BJ (cell line): ENCODE measurements around the gene BHLHA15. TPM values are rescaled to one million over a fixed set of nuclear protein-coding genes. Genes with fewer than 3 reads are reported as not detected.

Experiments used
- CTCF ChIA-PET: fragments of 350-600 bp; formaldehyde crosslinking; extraction: SDS; loops from one replicate; lab custom pipeline; 2021; ENCODE audit warnings: antibody characterized with exemption, inconsistent platforms; lab: Yijun Ruan, JAX
- POLR2A ChIA-PET: fragments of 300-600 bp; sonication (Branson Sonifier 250); formaldehyde crosslinking; extraction: SDS; loops from one replicate; lab custom pipeline; 2021; ENCODE audit warnings: antibody characterized with exemption; lab: Charles Lee
- DNase-seq: peaks from one replicate; pipeline ENCODE4 v3.0.0-alpha.2; 2011; ENCODE audit warnings: low read depth
- H3K27me3 ChIP-seq: 2 replicates; pipeline ENCODE4 v1.6.0; 2011; ENCODE audit warnings: low read length; ENCODE audit not compliant: control insufficient read depth, insufficient read depth
- H3K36me3 ChIP-seq: 2 replicates; pipeline ENCODE4 v1.5.1; 2011; ENCODE audit warnings: low read length; ENCODE audit not compliant: control insufficient read depth, insufficient read depth
- H3K4me3 ChIP-seq: 2 replicates; pipeline ENCODE4 v1.5.1; 2011; ENCODE audit warnings: low read depth, mild to moderate bottlenecking, control low read depth, low read length
- CTCF ChIP-seq: IDR thresholded peaks from 2 replicates; pipeline ENCODE4 v1.5.1; 2011; ENCODE audit warnings: low read depth, mild to moderate bottlenecking, control low read depth, inconsistent platforms, low read length, moderate library complexity; ENCODE audit not compliant: insufficient read depth
- polyA plus RNA-seq: library from polyadenylated mRNA; depleted of rRNA; stranded (reverse); fragments of >200 nt; gene quantifications from 2 replicates; pipeline ENCODE4 v1.2.3, GENCODE V29; 2011

The BHLHA15 gene
- polyA plus RNA-seq, 1 experiment: not detected

DNA sequence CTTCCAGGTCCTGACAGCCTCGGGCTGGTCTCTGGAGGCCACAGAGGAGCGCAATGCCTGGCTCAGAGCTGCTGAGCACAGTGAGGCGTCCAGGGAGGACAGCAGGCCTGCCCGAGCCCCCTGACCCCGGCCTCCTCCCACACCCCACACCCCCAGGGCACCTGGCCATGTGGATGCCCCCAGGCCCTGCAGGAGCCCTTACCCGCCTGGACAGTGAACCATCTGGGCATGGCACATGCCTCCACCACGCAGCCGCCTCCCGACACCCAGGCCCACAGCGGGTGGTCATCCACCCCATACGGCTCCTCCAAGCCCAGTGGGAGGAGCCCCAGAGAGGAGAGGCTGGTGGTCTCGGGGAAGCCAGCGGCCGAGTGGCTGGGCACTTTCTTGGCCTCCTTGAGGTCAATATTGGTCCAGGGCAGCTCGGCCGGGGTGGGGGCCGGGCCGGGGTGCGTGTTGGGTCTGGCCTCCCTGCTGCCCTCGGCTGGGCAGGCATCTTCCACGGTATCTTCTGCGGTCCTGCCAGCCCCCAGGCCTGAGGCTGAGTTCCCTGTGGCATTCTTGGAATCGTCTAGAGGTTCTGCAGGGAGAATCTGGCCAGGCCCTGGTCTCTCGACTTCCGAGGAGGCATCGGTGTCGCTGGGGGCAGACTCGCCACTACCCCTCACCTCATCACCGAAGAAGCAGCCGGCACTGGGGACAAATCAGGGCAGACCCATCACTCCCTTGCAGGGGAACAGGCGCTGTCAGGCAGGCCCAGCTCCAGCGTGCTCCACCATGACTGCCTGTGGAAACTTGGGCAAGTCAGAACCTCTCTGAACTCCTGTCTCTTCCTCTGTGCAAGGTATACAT is 22.2 kb downstream of the BHLHA15 start:
- TF ChIP-seq CTCF: no peak
- Histone ChIP-seq H3K36me3 (peaks cover 5% of the 10 kb centered on the region), H3K27me3 (no peaks in the 10 kb centered on the region), H3K4me3 (no peak overlapping the region)
- no peak for DNase-seq
- POLR2A ChIA-PET: no interaction called here
- CTCF ChIA-PET: interaction anchor here (0.6 kb wide), 1 partner anchor 8 kb away, joined by 5 read pairs; no protein-coding TSS in a partner anchor

DNA sequence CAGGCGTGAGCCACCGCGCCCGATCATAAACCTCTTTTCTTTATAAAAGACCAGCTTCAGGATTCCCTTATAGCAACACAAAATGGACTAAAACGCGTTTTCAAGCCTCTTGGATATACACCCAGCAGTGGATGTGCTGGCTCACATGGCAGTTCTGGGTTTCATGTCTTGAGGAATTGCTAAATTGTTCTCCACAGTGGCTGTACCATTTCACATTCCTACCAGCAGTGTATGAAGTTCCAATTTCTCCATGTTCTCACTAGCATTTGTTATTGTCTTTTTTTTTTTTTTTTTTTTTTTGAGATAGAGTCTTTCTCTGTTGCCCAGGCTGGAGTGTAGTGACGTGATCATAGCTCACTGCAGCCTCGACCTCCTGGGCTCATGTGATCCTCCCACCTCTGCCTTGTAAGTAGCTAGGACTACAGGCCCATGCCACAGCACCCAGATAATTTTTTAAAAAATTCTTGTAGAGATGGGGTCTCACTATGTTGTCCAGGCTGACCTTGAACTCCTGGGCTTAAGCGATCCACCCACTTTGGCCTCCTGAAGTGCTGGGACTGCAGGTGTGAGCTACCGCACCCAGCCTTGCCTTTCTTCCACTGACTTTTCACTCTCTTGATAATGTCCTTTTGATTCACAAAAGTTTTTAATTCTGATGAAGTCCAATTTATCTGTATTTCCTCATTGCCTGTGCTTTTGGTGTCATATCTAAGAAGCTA is 23.3 kb downstream of the BHLHA15 start:
- CTCF ChIA-PET: no interaction called here

GRCh38 chr7:98235901-98236300 is 24.7 kb downstream of the BHLHA15 start:
- TF ChIP-seq CTCF: no peak
- no peaks in the 10 kb centered on the region for H3K27me3 ChIP-seq
- ChIA-PET CTCF (no interaction called here), POLR2A (no interaction called here)
- DNase-seq: no peak
- peaks cover 7% of the 10 kb centered on the region for H3K36me3 ChIP-seq
- no peak overlapping the region for H3K4me3 ChIP-seq

More for the DNA sequence above, 23.3 kb downstream of the BHLHA15 start:
- no peak for DNase-seq
- peaks cover 4% of the 10 kb centered on the region for H3K36me3 ChIP-seq
- TF ChIP-seq CTCF: no peak
- no peaks in the 10 kb centered on the region for H3K27me3 ChIP-seq
- POLR2A ChIA-PET: no interaction called here
- H3K4me3 ChIP-seq: no peak overlapping the region

GRCh38 chr7:98236355-98237185 is 25.3 kb downstream of the BHLHA15 start:
- TF ChIP-seq CTCF: no peak
- ChIA-PET CTCF (no interaction called here), POLR2A (no interaction called here)
- no peaks in the 10 kb centered on the region for H3K27me3 ChIP-seq
- no peak for DNase-seq
- peaks cover 7% of the 10 kb centered on the region for H3K36me3 ChIP-seq
- no peak overlapping the region for H3K4me3 ChIP-seq
